Effector memory CD4-positive, alpha-beta T cell (primary cell): ENCODE data around the gene RSPH1.
"Not testable (repeated sequence)": the region's sequence is repeated elsewhere in the genome, so short reads cannot be mapped to it uniquely, and the experiment has no call there.

Experiments
- DNase-seq, 3 donors: peaks; one replicate each; pipeline ENCODE4 v3.0.0-alpha.2; 2020
- H3K27ac ChIP-seq: 2 replicates; pipeline ENCODE4 v1.7.0; 2013; ENCODE audit warnings: mild to moderate bottlenecking, low read length, moderate library complexity; ENCODE audit not compliant: insufficient read depth, poor library complexity, severe bottlenecking
- H3K27me3 ChIP-seq: replicated peaks from 2 replicates; pipeline ENCODE4 v1.7.0; 2013; ENCODE audit warnings: mild to moderate bottlenecking, low read length; ENCODE audit not compliant: insufficient read depth, control insufficient read depth, poor library complexity, severe bottlenecking
- H3K36me3 ChIP-seq: 2 replicates; pipeline ENCODE4 v1.7.0; 2013; ENCODE audit warnings: mild to moderate bottlenecking, low read length, moderate library complexity; ENCODE audit not compliant: control insufficient read depth, insufficient read depth
- H3K4me1 ChIP-seq: 2 replicates; pipeline ENCODE4 v1.7.0; 2013; ENCODE audit warnings: low read length, mild to moderate bottlenecking; ENCODE audit not compliant: control insufficient read depth, insufficient read depth, poor library complexity, severe bottlenecking
- H3K4me3 ChIP-seq: 2 replicates; pipeline ENCODE4 v1.7.0; 2013; ENCODE audit warnings: low read length, low read depth, mild to moderate bottlenecking; ENCODE audit not compliant: insufficient read depth, poor library complexity, severe bottlenecking
- H3K9me3 ChIP-seq: 2 replicates; pipeline ENCODE4 v1.7.0; 2013; ENCODE audit warnings: mild to moderate bottlenecking, low read length, moderate library complexity; ENCODE audit not compliant: control insufficient read depth

The RSPH1 gene

DNA sequence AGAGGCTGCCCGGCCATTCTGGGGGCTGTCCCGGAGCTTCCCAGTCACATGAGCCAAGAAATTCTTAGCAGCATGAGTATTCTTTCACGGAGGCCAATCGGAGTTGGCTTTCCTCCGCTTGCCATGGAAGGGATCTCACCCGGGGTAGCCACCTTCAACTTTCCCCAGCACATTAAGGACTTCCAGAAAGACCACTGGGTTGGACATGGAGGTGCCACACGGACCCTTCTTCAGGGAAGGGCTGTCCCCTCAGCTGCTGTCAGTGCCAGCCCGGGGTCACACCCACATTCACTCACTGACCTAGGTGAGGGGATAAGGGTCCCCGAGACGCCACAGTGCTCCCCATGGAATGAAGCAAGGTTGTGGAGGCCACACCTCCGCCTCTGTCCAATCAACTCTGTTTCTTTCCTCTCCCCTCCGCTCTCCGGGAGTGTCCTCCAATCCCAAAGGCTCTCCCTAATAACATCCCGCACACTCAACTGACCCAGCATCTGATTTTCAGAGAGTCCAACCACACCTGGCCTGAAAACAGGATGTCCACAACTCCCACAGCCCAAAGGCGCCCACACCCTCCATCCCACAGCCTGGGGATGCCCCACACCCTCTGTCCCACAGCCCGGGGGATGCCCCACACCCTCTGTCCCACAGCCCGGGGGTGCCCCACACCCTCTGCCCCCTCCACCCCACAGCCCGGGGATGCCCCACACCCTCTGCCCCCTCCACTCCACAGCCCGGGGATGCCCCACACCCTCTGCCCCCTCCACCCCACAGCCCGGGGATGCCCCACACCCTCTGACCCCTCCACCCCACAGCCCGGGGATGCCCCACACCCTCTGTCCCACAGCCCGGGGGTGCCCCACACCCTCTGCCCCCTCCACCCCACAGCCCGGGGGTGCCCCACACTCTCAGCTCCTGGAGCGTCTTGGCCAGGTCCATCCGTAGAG, 19.4 kb downstream of the RSPH1 start:
- DNase-seq: no peak
- no peaks in the 10 kb centered on the region for H3K27me3 ChIP-seq
- H3K27ac ChIP-seq: no peak overlapping the region
- no peaks in the 10 kb centered on the region for H3K36me3 ChIP-seq
- H3K9me3 ChIP-seq: no peaks in the 10 kb centered on the region
- H3K4me3 ChIP-seq: no peak overlapping the region
- no peaks in the 10 kb centered on the region for H3K4me1 ChIP-seq

DNA sequence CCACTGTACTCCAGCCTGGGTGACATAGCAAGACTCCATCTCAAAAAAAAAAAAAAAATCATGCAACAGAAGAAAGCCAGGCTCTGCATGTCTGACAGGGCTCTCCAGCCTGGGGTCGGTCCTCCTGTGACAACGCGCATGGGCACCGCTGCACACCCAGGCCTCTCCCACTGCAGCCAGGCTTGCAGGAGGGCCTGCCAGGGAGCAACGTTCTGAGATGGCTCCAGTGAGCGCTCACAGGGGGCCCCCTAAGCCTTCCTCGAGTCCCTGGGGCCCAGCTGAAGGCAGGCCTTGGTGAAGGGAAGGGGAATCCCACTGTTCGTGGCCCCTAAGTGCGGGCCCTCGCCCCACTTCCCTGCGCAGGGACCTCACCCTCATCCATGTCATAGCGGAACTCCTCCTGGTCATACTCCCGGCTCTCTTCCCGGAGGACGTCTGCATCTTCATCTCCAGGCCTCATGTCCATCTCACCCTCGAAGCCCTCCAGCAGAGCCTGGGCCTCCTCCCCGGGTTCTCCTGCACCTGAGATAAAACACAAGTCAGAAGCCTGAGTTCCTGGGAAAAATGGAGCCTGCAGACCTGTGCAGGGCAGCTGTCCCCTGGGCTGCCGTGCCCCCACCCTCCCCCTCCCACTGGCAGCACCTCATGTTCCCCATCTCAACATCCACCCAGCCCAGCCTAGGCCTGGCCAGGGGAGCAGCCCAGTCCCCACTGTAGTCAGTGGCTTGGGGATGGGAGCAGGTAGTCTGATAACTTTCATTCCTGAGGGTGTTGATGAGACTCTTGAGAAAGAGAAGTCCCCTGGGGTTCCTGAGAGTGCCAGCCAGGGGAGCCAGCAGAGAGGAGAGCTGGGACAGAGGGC, 20.3 kb downstream of the RSPH1 start:
- Histone ChIP-seq H3K36me3 (no peaks in the 10 kb centered on the region), H3K27me3 (no peaks in the 10 kb centered on the region), H3K27ac (no peak overlapping the region), H3K4me1 (no peaks in the 10 kb centered on the region), H3K9me3 (no peaks in the 10 kb centered on the region), H3K4me3 (no peak overlapping the region)
- no peak for DNase-seq

DNA sequence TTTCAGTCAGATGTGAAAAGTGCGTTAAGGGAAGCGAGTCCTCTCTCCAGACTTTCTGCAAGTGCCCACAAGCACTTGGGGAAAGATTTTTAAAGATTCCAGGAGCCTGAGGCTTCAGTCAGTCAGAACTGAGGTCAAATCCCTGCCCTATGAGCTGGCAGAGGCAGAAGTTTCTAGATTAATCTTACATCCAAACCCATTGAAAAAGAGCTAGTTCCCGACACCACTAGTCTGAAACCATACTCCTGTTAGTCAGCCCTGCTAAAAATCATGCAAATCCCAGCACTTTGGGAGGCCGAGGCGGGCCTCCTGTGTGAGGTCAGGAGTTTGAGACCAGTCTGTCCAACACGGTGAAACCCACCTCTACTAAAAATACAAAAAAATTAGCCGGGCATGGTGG, 21.0 kb downstream of the RSPH1 start:
- H3K9me3 ChIP-seq: no peaks in the 10 kb centered on the region
- H3K27me3 ChIP-seq: no peaks in the 10 kb centered on the region
- no peak overlapping the region for H3K27ac ChIP-seq
- DNase-seq: no peak
- no peaks in the 10 kb centered on the region for H3K4me1 ChIP-seq
- no peaks in the 10 kb centered on the region for H3K36me3 ChIP-seq
- H3K4me3 ChIP-seq: no peak overlapping the region

DNA sequence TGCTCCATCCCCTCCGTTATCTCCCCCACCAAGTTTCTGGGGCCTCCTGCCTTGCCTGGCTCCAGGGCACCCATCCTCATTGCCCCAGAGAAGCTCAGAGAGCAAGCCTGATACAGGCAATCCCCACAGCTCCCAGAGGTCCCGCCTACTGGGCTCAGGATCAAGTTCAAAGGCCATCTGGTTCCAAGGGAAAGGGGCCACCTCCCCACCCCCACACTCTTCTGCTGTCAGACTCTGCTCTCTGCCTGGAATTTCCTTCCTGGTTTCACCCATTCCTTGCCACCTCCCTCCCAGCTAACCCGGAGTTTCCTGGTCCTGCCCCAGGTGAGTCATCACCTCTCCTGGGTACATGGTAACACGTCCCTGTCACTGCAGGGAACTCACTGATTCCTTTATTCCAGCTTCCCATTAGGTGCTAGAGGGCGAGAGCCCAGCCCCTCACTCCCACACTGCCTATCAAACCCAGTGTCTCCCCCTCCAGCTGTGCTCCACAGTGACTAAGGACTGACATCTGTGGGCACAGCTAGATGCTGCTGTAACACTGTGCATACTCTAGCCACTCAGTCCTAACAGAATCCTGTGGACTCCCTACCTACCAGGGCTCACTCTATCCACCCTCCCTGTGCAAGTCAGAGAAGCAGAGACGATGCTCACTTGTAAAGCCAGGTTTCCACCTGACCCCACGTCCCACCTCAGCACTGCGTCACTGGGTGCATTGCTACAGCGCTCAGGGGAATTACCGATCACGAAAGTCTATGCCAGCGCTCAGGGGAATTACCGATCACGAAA, 21.8 kb downstream of the RSPH1 start:
- Histone ChIP-seq H3K4me1 (no peaks in the 10 kb centered on the region), H3K4me3 (no peak overlapping the region), H3K27ac (no peak overlapping the region), H3K9me3 (no peaks in the 10 kb centered on the region), H3K27me3 (no peaks in the 10 kb centered on the region), H3K36me3 (no peaks in the 10 kb centered on the region)
- DNase-seq: no peak

DNA sequence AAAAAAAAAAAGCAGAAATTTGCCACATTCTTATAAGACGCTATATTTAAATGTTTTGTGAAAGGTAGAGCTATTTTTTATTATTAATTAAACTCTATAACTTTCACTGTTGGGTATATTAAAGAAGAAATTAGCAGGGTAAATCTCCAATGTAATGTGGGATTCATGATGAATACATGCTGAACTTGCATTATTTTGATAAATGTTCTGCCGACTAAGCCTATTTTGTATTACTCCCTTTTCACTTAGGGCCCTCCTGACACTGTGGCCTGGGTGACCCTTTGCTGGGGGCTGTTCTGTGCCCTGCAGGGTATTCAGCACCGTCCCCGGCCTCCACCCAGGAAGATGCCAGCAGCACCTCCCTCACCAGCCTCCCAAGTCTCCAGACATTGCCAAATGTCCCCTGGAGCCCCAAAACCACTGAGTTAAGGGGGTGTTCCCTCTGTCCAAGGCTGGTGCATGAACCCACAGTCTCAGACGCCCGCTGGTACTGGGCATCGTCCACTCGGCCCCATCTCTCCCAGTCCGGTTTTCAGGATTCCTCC, 22.5 kb downstream of the RSPH1 start:
- Histone ChIP-seq H3K27ac (no peak overlapping the region), H3K4me1 (no peaks in the 10 kb centered on the region), H3K4me3 (no peak overlapping the region)

DNA sequence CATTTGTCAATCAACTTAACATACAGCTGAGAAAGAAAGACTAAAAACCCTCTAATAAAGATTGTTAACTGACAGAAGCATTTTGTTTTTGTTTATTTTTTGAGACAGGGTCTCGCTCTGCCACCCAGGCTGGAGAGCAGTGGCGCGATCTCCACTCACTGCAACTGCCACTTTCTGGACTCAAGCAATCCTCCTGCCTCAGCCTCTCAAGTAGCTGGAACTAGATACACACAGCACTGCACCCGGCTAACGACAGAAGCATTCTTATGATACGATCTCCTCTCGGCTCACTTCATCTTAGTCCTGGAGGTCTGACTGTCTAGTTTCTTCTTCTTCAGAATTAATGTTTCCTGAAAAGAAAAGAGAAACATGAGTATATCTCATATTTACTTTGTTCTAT, 23.5 kb downstream of the RSPH1 start:
- Histone ChIP-seq H3K4me1 (no peaks in the 10 kb centered on the region), H3K27ac (no peak overlapping the region), H3K27me3 (no peaks in the 10 kb centered on the region), H3K4me3 (no peak overlapping the region), H3K9me3 (no peaks in the 10 kb centered on the region), H3K36me3 (no peaks in the 10 kb centered on the region)
- DNase-seq: no peak

More for the DNA sequence above, 22.5 kb downstream of the RSPH1 start:
- H3K9me3 ChIP-seq: no peaks in the 10 kb centered on the region
- no peaks in the 10 kb centered on the region for H3K27me3 ChIP-seq
- no peak for DNase-seq
- no peaks in the 10 kb centered on the region for H3K36me3 ChIP-seq

DNA sequence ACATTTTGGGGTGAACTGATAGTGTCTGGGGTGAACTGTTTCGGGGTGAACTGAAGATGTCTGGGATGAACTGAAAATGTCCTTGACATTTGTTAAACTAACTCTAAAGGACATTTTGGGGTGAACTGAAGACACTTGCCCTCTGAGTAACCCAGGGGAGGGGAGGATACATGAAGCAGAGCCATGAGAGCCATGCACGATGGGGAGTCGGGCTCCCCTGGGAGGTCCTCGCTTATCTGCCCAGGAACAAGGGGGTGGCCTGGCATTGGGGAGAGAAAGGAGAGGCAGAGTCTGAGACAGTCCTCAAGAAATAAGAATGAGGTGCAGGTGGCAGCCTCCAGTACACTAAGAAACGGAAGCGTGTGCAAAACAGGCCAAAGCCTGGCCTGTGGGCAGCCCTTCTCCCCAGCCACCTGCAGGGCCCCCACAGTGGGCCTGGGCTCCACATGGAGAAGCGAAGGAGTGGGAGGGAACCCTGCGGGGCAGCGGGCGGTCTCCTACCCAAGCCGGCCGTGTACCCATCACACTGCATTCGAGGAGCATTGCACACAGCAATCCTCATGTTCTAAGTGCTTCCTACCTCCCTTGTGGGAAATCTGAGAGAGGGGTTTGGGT, 24.2 kb downstream of the RSPH1 start:
- no peak for DNase-seq
- Histone ChIP-seq H3K27ac (no peak overlapping the region), H3K4me3 (no peak overlapping the region), H3K36me3 (no peaks in the 10 kb centered on the region), H3K27me3 (no peaks in the 10 kb centered on the region), H3K9me3 (no peaks in the 10 kb centered on the region), H3K4me1 (no peaks in the 10 kb centered on the region)

DNA sequence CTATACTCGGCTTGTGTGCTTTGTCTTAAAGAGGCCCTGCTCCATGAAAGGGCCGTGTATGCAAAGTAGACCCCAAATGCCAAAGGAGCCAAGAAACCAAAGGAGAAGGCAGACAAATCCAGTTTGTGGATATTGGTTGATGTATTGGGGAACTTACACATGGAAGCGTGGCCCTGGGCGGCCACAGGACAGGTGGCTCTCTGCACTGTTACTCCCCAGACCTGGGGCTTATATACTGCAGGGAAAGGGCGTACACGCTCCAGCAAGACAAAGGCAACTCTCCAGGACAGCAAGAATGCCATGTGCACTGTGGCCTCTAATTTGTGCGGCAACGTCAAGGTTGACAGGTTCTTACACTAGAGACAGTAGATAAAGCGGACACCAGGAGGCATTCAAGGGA, 24.8 kb downstream of the RSPH1 start:
- Histone ChIP-seq H3K36me3 (no peaks in the 10 kb centered on the region), H3K4me1 (no peaks in the 10 kb centered on the region), H3K27me3 (no peaks in the 10 kb centered on the region), H3K4me3 (no peak overlapping the region), H3K27ac (no peak overlapping the region), H3K9me3 (no peaks in the 10 kb centered on the region)
- DNase-seq: no peak

DNA sequence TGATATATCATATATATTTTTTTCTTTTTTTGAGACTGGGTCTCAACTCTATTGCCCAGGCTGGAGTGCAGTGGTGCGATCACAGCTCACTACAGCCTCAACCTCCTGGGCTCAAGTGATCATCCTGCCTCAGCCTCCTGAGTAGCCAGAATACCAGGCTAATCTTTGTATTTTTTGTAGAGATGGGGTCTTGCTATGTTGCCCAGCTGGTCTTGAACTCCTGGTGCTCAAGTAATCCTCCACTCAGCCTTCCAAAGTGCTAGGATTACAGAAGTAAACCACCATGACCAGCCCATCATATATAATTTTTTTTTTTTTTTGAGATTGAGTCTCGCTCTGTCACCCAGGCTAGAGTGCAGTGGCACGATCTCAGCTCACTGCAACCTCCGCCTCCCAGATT, 26.3 kb downstream of the RSPH1 start:
- not testable (repeated sequence) for H3K27ac ChIP-seq, H3K4me3 ChIP-seq, H3K9me3 ChIP-seq, DNase-seq, H3K36me3 ChIP-seq, H3K27me3 ChIP-seq
- peaks cover 11% of the 10 kb centered on the region for H3K4me1 ChIP-seq
